ENCODE measurements around the gene VAV1. TPM values are rescaled to one million over a fixed set of nuclear protein-coding genes. Genes with fewer than 3 reads are reported as not detected.

Gene VAV1
- total and polyA plus RNA-seq, 9 of the 15 experiments (the other 6 are each of a cell fraction or from before 2014, with no cell fraction given): 0.46 to 20.1 (median 11.1) TPM

DNA sequence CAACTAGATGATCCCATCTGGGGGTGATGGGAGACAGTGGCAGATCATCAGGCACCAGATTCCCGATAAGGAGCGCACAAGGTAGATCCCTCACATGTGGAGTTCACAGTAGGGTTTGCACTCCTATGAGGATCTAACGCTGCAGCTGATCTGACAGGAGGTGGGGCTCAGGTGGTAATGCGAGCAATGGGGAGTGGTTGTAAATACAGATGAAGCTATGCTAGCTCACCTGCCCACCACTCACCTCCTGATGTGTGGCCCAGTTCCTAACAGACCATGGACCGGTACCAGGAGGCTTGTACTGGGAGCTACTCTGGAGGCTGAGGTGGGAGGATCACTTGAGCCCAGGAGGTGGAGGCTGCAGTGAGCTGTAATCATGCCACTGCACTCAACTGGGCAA, 34.8 kb downstream of the VAV1 start:
- Histone ChIP-seq H3K4me2 (ENCODE audit: insufficient read depth, low read length) (no peak overlapping the region), H3K27ac (ENCODE audit: extremely low read depth, low read depth, low read length) (no peak overlapping the region), H3K4me3 (no peak overlapping the region), H2AFZ (ENCODE audit: low read depth, low read length) (no peak overlapping the region), H3K36me3 (ENCODE audit: control insufficient read depth, insufficient read depth, low read length) (no peaks in the 10 kb centered on the region), H3K4me1 (replicated peaks in 1 of 2; ENCODE audit: control insufficient read depth in 2 of 2, insufficient read depth in 2 of 2, low read length in 2 of 2) (peaks cover 3 to 10% of the 10 kb centered on the region in 2 experiments; a peak in 4 of 5 replicates), H3K9ac (ENCODE audit: insufficient read depth in 1 of 2, low read depth in 2 of 2, low read length in 2 of 2) (no peak overlapping the region), H3K9me3 (replicated peaks; ENCODE audit: control insufficient read depth, insufficient read depth, low read depth, low read length) (peaks cover 4% of the 10 kb centered on the region; the same call in 1 of the 2 replicates), H4K20me1 (replicated peaks; ENCODE audit: control insufficient read depth, insufficient read depth, low read length) (no peaks in the 10 kb centered on the region), H3K9me1 (ENCODE audit: control insufficient read depth, insufficient read depth, low read length) (no peaks in the 10 kb centered on the region), H3K79me2 (ENCODE audit: control insufficient read depth, insufficient read depth, low read length) (peaks cover 4% of the 10 kb centered on the region; the same call in 1 of the 3 replicates), H3K27me3 (ENCODE audit: control insufficient read depth in 2 of 2, insufficient read depth in 2 of 2, low read length in 2 of 2) (no peaks in the 10 kb centered on the region)
- no TSS peak for BruUV-seq (replicated peaks)
- FAIRE-seq (no peak), DNase-seq (ENCODE audit: extremely low read depth in 1 of 4, low spot score in 3 of 4) (no peak), ATAC-seq (no peak)
- intact Hi-C loops (cut with micrococcal nuclease): no loop called here
- CTCF ChIA-PET (ENCODE audit: low intra/inter-chr PET ratio): no interaction called here
- TF ChIP-seq SMARCB1 (IDR thresholded peaks at IDR 0.05; ENCODE audit: insufficient read length, low read depth) (no peak), HSF4 (CRISPR knock-in tag; IDR thresholded peaks at IDR 0.05; ENCODE audit: borderline replicate concordance) (no peak), GABPB1 (CRISPR knock-in tag; IDR thresholded peaks at IDR 0.05) (no peak), ZNF830 (CRISPR knock-in tag; IDR thresholded peaks at IDR 0.05) (no peak), BDP1 (IDR thresholded peaks at IDR 0.05; ENCODE audit: insufficient read depth, insufficient read length) (no peak), CTBP1 (IDR thresholded peaks at IDR 0.05; ENCODE audit: borderline replicate concordance) (no peak), NFRKB (IDR thresholded peaks at IDR 0.05; ENCODE audit: low read depth) (no peak), POLR3A (IDR thresholded peaks at IDR 0.05; ENCODE audit: borderline replicate concordance, extremely low read depth, insufficient read depth, insufficient read length) (no peak), ZNF445 (CRISPR knock-in tag; IDR thresholded peaks at IDR 0.05; ENCODE audit: low read depth) (no peak), U2AF1 (optimal IDR thresholded peaks at IDR 0.05; ENCODE audit: low read depth, low read length) (no peak), ZNF551 (CRISPR knock-in tag; IDR thresholded peaks at IDR 0.05) (no peak), POLR2B (IDR thresholded peaks at IDR 0.05; ENCODE audit: low read depth, partially characterized antibody) (no peak), ZC3H4 (CRISPR knock-in tag; IDR thresholded peaks at IDR 0.05; ENCODE audit: borderline replicate concordance) (no peak), SP1 (CRISPR knock-in tag; IDR thresholded peaks at IDR 0.05) (no peak), ETV1 (tag; conservative IDR thresholded peaks at IDR 0.05; ENCODE audit: low read depth) (no peak), ASH1L (IDR thresholded peaks at IDR 0.05; ENCODE audit: borderline replicate concordance, low read depth, partially characterized antibody) (no peak), YY1 (IDR thresholded peaks at IDR 0.05; ENCODE audit: borderline replicate concordance in 1 of 3, control insufficient read depth in 1 of 3, extremely low read depth in 1 of 3, insufficient read depth in 3 of 3, insufficient read length in 1 of 3, insufficient replicate concordance in 2 of 3, low read depth in 1 of 3, low read length in 2 of 3) (no peak), PTBP1 (IDR thresholded peaks at IDR 0.05; ENCODE audit: low read depth, low read length) (no peak)
- TF ChIP-seq, protein P1, sequence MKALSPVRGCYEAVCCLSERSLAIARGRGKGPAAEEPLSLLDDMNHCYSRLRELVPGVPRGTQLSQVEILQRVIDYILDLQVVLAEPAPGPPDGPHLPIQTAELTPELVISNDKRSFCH (CRISPR knock-in tag; IDR thresholded peaks at IDR 0.05): no peak
- TF ChIP-seq, protein P1 (tag; IDR thresholded peaks at IDR 0.05): no peak
- 40% methylated on average over 5 of the region's 5 CpGs for WGBS (ENCODE audit: insufficient coverage, low coverage, missing lambda C conversion rate)
- POLR2A ChIA-PET: interaction anchor here (0.6 to 1.4 kb wide), 2 partner anchors 8 to 1059 kb away, joined by 3 read pairs; no protein-coding TSS in a partner anchor
- in situ Hi-C loops (cut with MboI): no loop called here

Data from K562 (cell line).